Cerebellar cortex (tissue), 1 donor: ENCODE data around the gene GYS1.

Experiments used
- DNase-seq: peaks from one replicate; pipeline ENCODE4 v3.0.0-alpha.2; 2015; ENCODE audit warnings: low spot score

Gene GYS1

DNA sequence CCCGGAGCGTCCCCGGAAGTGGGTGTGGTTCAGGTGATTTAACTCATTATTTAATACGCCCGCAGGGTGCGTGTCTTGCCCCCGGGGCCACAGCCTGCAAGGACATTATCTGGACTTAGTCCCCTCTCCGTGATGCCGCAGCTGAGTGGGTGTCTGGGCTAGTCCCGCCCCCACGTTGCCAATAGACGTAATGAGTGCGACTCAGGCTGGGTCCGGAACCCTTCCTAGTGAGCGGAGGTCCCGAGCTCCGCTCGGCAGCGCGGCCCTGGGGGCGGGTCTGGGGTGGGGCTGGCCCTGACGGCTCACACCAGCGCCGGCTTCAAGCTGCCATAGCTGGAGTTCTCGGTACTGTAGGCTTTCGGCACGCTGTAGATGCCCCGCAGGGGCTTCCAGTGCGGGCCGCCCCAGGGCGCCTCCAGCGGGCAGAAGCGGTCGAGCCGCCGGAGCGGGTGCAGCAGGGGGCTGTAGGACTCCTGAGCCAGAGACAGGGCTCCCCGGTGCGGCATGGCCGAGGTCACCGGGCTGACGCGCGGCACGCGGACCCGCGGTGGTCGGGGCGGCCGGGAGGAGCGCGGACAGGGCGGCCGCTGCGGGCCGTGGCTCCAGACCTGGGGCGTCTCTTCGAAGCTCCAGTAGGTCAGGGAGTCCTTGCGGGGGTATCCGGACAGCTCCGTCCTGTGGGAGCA is 24.7 kb upstream of the GYS1 start:
- DNase-seq = peak; percentile 43

DNA sequence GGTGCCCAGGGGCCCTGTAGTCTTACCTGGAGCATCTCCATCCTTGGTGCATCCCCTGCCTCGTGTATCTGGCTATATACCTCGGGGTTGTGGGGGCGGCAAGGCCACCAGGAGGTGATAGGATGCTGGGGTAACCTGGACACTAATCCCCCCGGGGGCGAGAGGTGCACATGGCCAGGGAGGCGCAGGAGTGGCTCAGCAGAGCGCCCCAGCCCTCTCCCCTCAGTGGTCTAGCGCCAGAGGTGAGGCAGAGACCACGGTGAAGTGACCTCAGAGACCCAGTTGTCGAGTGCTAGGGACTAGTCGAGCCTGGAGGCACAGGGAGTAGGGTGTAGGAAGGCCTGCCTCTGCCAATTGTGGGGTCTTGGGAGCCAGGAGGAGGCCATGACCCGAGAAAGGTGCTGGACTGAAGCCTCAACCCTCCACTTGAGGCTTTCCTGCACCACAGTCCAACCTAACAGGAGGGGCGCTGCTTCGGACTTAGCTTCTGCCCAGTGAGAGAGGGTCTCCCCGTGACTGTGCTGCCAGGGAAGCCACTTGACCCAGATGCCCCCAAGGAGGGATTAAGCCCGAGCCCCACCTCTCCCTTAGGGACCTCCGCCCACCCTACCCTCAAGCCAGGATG is 24.0 kb upstream of the GYS1 start, which contains the start of gene LHB:
Gene LHB (minus strand): TSS at position 51 of the 625 bp plus-strand sequence. CDS start 10 bp downstream, at position 41.
- DNase-seq = no peak

DNA sequence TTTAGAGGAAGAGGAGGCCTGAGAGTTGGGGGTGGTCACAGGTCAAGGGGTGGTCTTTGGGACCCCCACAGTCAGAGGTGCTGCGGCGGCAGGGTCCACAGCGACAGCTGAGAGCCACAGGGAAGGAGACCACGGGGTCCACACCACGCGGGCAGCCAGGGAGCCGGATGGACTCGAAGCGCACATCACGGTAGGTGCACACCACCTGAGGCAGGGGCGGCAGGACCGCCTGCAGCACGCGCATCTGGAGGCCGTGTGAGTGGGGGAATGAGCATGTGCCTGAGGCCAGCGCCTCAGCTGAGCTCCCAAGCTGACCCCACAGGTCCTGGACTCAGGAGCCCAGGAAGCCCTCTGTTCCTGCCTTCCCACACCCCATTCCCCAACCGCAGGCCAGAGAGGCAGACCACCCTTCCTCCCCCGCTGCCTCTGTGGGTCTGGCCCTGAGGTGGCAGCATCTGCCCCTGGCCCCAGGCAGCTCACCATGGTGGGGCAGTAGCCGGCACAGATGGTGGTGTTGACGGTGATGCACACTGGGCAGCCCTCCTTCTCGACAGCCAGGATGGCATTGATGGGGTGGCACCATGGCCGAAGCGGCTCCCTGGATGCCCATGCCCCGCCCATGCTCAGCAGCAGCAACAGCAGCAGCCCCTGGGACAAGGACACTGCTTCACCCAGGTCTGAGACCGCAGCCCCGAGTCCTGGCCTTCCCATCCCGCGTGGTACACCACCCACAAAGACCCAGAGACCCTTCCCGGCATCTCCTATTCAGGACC is 23.1 kb upstream of the GYS1 start:
- no peak for DNase-seq

DNA sequence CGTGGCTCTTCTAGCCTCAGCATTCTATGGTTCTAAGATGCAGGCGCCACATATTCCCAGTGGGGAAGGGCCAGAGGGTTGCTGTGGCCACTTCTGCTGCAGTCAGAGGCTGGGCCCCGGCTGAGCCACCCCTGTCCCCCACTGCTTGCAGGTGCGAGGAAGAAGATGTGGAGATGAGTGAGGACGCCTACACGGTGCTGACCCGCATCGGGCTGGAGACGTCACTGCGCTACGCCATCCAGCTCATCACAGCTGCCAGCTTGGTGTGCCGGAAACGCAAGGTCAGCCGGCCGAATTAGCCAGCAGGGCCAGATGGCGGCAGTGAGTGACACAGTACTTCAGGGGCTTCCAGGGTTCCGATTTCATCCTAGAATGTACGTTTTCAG is 21.8 kb upstream of the GYS1 start:
- DNase-seq = no peak

DNA sequence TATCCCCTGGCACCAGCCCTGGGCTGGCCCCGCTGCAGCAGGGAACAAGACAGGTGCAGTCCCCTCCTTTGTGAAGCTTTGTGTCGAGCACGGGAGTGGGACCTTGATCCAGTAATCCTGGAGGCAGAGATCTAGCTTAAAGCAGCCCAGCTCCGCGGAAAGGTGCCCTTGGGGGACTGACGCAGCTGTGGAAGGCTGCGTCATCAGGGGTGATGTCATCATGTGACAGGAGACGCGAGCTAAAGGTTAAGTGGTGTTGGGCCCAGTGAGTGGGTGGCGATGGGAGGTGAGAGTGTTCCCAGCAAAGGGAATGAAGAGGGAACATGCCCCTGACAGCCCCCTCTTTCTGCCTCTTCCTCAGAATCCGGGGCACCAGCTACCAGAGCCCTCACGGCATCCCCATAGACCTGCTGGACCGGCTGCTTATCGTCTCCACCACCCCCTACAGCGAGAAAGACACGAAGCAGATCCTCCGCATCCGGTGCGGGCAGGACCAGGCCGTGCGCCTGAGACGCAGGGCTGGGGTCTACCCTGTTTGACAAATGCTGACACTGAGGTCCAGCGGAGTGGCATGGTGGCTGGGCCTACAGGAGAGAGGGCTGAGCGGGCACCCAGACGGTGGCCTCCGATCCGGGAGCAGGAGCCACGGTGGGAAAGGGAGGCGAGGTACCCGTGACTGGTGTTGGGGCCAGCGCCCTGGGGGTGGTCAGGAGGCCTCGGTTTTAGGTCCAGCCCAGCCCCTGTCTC is 21.2 kb upstream of the GYS1 start:
- no peak for DNase-seq

- DNase-seq = no peak
Measured at GRCh38 chr19:49011194-49011593, 18.1 kb upstream of the GYS1 start.

GRCh38 chr19:49010453-49010852 is 17.3 kb upstream of the GYS1 start:
- no peak for DNase-seq

GRCh38 chr19:49009828-49010227 is 16.7 kb upstream of the GYS1 start:
- no peak for DNase-seq

DNA sequence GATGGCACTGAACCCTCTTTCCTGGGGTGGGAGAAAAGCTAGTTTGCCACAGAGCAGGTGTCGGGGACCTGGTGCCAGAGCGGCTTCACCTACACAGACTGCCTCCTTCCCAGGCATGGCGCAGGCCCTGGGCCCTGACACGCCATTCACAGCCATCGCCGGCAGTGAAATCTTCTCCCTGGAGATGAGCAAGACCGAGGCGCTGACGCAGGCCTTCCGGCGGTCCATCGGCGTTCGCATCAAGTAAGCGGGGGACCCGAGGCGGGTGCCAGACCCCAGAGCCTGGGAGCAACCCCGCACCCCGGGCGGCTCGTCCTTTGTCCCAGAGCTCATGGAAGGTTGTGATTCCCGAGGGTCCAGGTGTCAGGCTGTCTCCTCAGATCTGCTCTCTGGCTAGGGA is 13.8 kb upstream of the GYS1 start:
- DNase-seq = no peak

DNA sequence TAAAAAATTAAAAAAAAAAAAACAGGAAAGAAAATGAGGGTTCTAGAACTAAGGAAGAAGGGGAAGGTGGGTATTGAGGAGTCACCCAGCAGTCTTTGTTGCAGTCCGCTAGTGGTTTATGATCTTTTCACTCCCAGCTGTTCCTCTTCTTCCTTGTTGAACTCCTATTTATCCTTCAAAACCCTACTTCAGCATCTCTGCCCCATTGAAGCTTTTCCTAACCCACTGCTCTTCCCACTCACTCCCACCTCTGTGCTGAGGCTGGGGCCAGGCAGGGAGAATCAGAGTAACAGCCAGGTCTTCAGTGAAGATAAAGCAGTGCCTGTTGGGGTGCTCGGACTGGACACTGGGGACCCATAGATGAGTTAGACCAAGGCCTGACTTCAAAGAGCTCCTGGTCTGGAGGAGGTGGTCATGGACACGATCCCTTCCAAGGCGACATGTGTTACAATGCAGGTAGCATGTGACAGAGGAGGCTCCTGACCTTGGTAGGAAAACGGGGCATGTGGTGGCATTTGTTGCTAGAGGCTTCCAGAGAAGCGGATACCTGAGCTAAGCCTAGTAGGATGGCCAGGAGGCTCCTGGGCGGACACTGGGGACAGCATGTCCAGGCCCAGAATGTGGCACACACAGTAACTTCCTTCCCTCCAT is 12.0 kb upstream of the GYS1 start:
- no peak for DNase-seq

- no peak for DNase-seq
Measured at GRCh38 chr19:49004133-49004532, 11.0 kb upstream of the GYS1 start.

DNA sequence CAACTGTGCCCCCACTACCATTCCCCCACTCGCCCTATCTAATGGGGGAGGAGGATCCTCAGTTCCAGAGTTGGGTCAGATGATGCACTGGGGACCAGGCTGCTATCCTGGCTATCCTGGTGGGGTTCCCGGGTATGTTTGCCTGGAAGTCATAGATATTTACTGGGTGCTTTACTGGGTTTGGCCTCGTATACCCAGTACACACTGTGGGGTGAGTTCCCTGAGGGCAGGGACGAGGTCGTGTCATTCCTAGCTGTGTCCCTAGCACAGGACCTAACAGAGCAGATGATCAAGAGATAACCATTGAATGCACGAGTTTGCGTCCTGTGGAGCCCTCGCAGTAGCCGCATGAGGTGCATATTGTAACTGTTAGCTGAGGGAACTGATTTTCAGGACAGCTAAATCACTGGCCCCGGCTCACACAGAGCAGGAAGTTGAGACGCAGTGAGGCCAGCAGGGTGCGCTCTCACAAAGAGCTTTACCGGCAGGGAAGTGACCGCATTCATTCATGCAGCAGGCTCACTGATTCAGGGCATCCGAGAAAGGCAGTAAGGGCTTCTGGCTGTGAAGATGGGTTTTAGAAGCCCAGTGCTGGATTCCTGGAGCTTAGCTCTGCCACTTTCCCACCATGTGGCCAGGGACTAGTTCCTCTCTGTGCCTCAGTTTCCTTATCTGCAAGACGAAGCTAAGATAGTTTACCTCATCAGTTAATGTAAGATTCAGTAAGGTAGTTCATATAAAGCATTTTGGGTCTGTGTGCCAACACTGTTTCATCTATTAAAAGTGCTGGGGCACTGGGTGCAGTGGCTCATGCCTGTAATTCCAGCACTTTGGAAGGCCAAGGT is 6.6 kb upstream of the GYS1 start:
- DNase-seq = peak; percentile 61

DNA sequence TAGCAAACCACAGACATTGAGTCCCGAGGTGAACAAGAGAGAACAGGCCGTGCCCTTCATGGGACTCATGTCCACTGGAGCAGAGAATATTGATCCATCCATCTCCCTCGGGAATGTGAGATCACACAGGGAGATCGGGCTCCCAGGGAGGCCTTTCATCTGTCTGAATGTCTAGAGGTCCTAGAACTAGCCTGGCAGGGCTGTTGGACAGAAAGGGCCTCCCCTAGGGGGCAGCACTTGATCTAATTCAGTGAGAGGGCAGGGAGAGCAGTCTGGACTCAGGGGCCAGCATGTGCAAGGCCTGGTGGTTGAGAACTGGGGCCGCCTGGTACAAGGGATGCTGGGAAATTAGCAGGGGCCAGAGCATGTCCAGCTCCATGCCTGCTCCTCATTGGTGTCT is 4.9 kb upstream of the GYS1 start:
- peak; percentile 49 for DNase-seq

GRCh38 chr19:48994035-48994386 is 902 bp upstream of the GYS1 start:
- DNase-seq = no peak

GRCh38 chr19:48992581-48993174 is 431 bp downstream of the GYS1 start:
- peak; percentile 42 for DNase-seq

GRCh38 chr19:48991873-48992580 is 1.1 kb downstream of the GYS1 start:
- DNase-seq = peak; percentile 69

DNA sequence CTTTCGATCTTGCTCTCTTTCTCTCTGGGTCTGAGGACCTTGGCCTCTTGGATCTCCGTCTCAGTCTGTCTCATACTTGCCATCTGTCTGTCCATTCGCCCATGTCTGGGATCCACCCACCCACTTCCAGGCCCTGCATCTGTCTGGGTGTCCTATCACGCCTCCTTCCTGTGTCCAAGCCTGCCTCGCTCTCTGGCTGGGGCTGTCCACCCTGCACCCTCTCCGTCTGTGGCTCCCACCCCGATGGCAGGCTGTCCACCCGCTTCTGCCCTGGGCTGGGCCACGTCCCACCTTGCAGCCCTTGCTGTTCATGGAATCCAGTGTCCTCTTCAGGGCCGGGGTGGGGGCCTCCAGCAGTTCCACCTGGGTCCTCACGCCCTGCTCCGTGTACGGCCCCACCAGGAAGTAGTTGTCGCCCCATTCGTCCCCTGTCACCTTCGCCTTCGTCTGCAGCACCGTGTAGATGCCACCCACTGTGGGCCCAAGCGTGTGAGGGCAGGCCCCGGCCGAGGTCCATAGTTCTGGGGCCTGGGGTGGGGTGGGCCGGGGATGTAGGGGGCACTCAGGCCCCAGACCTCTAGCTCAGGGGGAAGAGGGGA is 2.0 kb downstream of the GYS1 start:
- DNase-seq = no peak

- DNase-seq = no peak
Measured at GRCh38 chr19:48990400-48990799, 2.7 kb downstream of the GYS1 start.

DNA sequence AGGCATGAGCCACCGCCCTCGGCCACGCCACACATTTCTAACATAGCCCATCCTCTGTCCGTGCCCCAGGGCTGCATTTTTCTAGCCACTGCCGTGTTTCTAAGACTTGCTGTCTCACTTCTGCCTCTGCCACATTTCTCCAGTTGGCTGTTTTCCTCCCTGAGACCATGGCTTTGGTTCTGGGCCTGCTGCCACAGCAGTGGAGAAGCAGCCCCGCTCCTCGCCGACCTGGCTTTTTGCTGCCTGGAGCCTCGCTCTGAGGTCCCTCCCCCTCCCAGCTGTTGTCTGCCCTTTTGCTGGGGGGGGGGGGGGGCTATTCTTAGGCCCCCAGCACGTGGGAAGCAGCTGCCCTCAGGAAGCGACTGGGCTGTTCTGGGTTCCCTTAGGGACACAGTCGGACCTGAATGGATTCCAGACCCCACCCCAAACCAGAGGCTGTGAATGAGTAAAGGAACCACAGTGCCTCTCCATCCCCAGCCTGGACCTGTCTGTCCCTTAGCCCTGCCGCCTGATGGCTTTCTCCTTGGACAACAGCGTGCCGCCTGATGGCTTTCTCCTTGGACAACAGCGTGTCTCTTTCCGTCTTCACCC is 3.3 kb downstream of the GYS1 start:
- peak; percentile 20 for DNase-seq
